SK-N-SH (cell line): Measurements from ENCODE around the gene THOC6. TPM values are rescaled to one million over a fixed set of nuclear protein-coding genes. Genes with fewer than 3 reads are reported as not detected.

Experiments used
- CTCF ChIA-PET: fragments of 300-600, 350-600 bp; formaldehyde crosslinking; extraction: SDS; loops from one replicate; lab custom pipeline; 2021; lab: Yijun Ruan, JAX
- POLR2A ChIA-PET: fragments of 350-600 bp; sonication (Branson Sonifier 250); formaldehyde crosslinking; extraction: SDS; loops from one replicate; lab custom pipeline; 2020; ENCODE audit warnings: antibody characterized with exemption, inconsistent platforms; lab: Yijun Ruan, JAX
- DNase-seq: peaks from one replicate; pipeline ENCODE4 v3.0.0; 2012
- H2AFZ ChIP-seq: fragments of 200-600 bp; sonication (generic); 2 replicates; pipeline ENCODE4 v1.8.1; 2016; ENCODE audit warnings: antibody characterized with exemption, mild to moderate bottlenecking, low read depth
- H3F3A ChIP-seq: fragments of 200-600 bp; sonication (generic); replicated peaks from 2 replicates; pipeline ENCODE3; 2016; ENCODE audit warnings: antibody characterized with exemption, mild to moderate bottlenecking; ENCODE audit not compliant: insufficient read depth
- H3K27ac ChIP-seq, 2 experiments: fragments of 200-500 bp in 1 of 2; fragments of 200-600 bp in 1 of 2; sonication (Bioruptor generic) in 1 of 2; sonication (generic), shearing (Covaris generic) in 1 of 2; 2 replicates each; pipeline versions ENCODE4 v1.5.1 to v1.6.1; 2014 to 2016; ENCODE audit warnings: low read depth in 2 of 2, inconsistent platforms in 1 of 2, low read length in 1 of 2, mild to moderate bottlenecking in 1 of 2, mixed read lengths in 1 of 2
- H3K27me3 ChIP-seq: fragments of 200-600 bp; sonication (generic), shearing (Covaris generic); 2 replicates; pipeline ENCODE4 v1.6.1; 2016; ENCODE audit warnings: mixed run types; ENCODE audit not compliant: insufficient read depth
- H3K36me3 ChIP-seq, 2 experiments: fragments of 200-500 bp in 1 of 2; fragments of 200-600 bp in 1 of 2; sonication (Bioruptor generic) in 1 of 2; sonication (generic) in 1 of 2; replicated peaks in 1 of 2; 2 replicates each; pipeline versions ENCODE3 to v1.5.1; 2014 to 2016; ENCODE audit warnings: low read length in 1 of 2, mild to moderate bottlenecking in 1 of 2; ENCODE audit not compliant: insufficient read depth in 2 of 2, control insufficient read depth in 1 of 2
- H3K4me1 ChIP-seq, 2 experiments: fragments of 200-500 bp in 1 of 2; fragments of 200-600 bp in 1 of 2; sonication (Bioruptor generic) in 1 of 2; sonication (generic), shearing (Covaris generic) in 1 of 2; 2 replicates each; pipeline versions ENCODE4 v1.5.1 to v1.6.1; 2014 to 2016; ENCODE audit warnings: low read depth in 1 of 2, low read length in 1 of 2, mixed run types in 1 of 2; ENCODE audit not compliant: insufficient read depth in 2 of 2, control insufficient read depth in 1 of 2
- H3K4me2 ChIP-seq: fragments of 200-600 bp; sonication (generic), shearing (Covaris generic); 2 replicates; pipeline ENCODE4 v1.6.1; 2017; ENCODE audit warnings: mixed run types
- H3K4me3 ChIP-seq, 2 experiments: fragments of 200-500 bp in 1 of 2; fragments of 200-600 bp in 1 of 2; sonication (Bioruptor generic) in 1 of 2; sonication (generic), shearing (Covaris generic) in 1 of 2; 2 replicates each; pipeline versions ENCODE4 v1.5.1 to v1.8.1; 2014 to 2016; ENCODE audit warnings: low read depth in 2 of 2, inconsistent platforms in 1 of 2, low read length in 1 of 2, mild to moderate bottlenecking in 1 of 2, mixed read lengths in 1 of 2, moderate library complexity in 1 of 2
- H3K79me2 ChIP-seq: fragments of 200-600 bp; sonication (generic); 2 replicates; pipeline ENCODE4 v1.8.1; 2017; ENCODE audit warnings: mild to moderate bottlenecking; ENCODE audit not compliant: insufficient read depth
- H3K9ac ChIP-seq: fragments of 200-600 bp; sonication (generic); 2 replicates; pipeline ENCODE4 v1.6.1; 2017; ENCODE audit warnings: mixed run types
- H3K9me2 ChIP-seq: fragments of 200-600 bp; sonication (generic); 2 replicates; pipeline ENCODE4 v1.6.1; 2017; ENCODE audit warnings: mixed run types
- H3K9me3 ChIP-seq: fragments of 200-600 bp; sonication (generic); 2 replicates; pipeline ENCODE4 v1.6.1; 2017; ENCODE audit warnings: mixed run types, mild to moderate bottlenecking, moderate library complexity
- H4K20me1 ChIP-seq: fragments of 200-600 bp; sonication (generic); 2 replicates; pipeline ENCODE4 v1.6.1; 2017; ENCODE audit warnings: mild to moderate bottlenecking, mixed run types; ENCODE audit not compliant: insufficient read depth
- FOXJ3 ChIP-seq: sonication (generic); formaldehyde crosslinking; IDR thresholded peaks from 2 replicates; pipeline ENCODE4 v1.5.1; 2020; ENCODE audit warnings: mild to moderate bottlenecking, missing genetic modification reagents
- FOXM1 ChIP-seq: IDR thresholded peaks from 2 replicates; pipeline ENCODE4 v1.4.0; 2012; ENCODE audit warnings: low read depth, mild to moderate bottlenecking
- GATA2 ChIP-seq: sonication (generic); formaldehyde crosslinking; IDR thresholded peaks from 2 replicates; pipeline ENCODE4 v1.5.0; 2020; ENCODE audit warnings: mild to moderate bottlenecking, missing genetic modification reagents
- MEF2A ChIP-seq: IDR thresholded peaks from 2 replicates; pipeline ENCODE4 v1.4.0; 2012; ENCODE audit warnings: low read depth, borderline replicate concordance
- NFIC ChIP-seq: IDR thresholded peaks from 2 replicates; pipeline ENCODE4 v1.4.0; 2012; ENCODE audit warnings: borderline replicate concordance
- RAD21 ChIP-seq: IDR thresholded peaks from 2 replicates; pipeline ENCODE4 v1.6.1; 2012; ENCODE audit warnings: mild to moderate bottlenecking, low read length
- REST ChIP-seq: IDR thresholded peaks from 2 replicates; pipeline ENCODE4 v1.6.1; 2012; ENCODE audit warnings: mild to moderate bottlenecking, low read depth, low read length, moderate library complexity
- SIN3A ChIP-seq: IDR thresholded peaks from 2 replicates; pipeline ENCODE4 v1.6.1; 2012; ENCODE audit warnings: low read depth, mild to moderate bottlenecking, low read length, moderate library complexity, borderline replicate concordance
- YY1 ChIP-seq: IDR thresholded peaks from 2 replicates; pipeline ENCODE4 v1.4.0; 2012; ENCODE audit warnings: low read depth, mild to moderate bottlenecking
- WGBS: methylation state at CpG from one replicate; pipeline ENCODE4 v1.1.6; 2017; ENCODE audit warnings: low lambda C conversion rate; 5-methylcytosine and 5-hydroxymethylcytosine counted together
- polyA plus RNA-seq, 3 experiments: library from polyadenylated mRNA; depleted of rRNA; stranded (reverse); fragments of >200 nt; gene quantifications; 2 replicates each; pipeline ENCODE4 v1.2.3, GENCODE V29; 2012
- TF ChIP-seq, protein P1 (sequence below): IDR thresholded peaks from 2 replicates; pipeline ENCODE4; 2012
- TF ChIP-seq, protein P2 (sequence below): IDR thresholded peaks from 2 replicates; pipeline ENCODE4 v1.4.0; 2012; ENCODE audit warnings: low read depth, borderline replicate concordance

Gene THOC6
- polyA plus RNA-seq, 1 of the 3 experiments (the other 2 are of a cell fraction): 37.7 TPM

DNA sequence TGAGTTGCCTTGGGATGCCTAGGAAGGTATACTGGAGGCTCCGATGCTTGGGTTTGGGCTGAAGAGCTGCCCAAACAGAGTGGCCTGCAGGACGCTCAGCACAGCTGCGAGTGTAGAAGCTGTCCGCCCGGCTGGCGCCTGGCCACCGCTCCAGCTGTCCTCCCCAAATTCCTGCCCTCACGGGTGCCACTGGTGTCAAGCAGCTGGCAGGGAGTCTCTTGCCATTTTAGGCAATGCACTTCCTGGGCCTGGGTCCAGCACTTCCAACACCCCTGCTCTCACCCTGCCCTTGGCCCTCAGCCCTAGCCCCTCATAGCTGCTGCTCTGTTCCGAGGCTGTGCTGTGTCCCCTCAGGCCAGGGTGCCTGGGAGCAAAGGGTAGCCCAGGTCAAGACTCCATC is 38.4 kb upstream of the THOC6 start:
- Histone ChIP-seq H3K4me1 (peaks cover 4 to 17% of the 10 kb centered on the region in 2 experiments; a peak in 2 of 4 replicates), H4K20me1 (no peaks in the 10 kb centered on the region), H3K27ac (no peak overlapping the region), H2AFZ (no peak overlapping the region), H3K79me2 (peaks cover 3% of the 10 kb centered on the region; the same call in 1 of the 2 replicates), H3K9me2 (no peaks in the 10 kb centered on the region), H3F3A (peaks cover 10% of the 10 kb centered on the region), H3K9ac (no peak overlapping the region), H3K4me3 (no peak overlapping the region), H3K4me2 (no peak overlapping the region), H3K9me3 (no peaks in the 10 kb centered on the region), H3K27me3 (no peaks in the 10 kb centered on the region), H3K36me3 (no peaks in the 10 kb centered on the region)
- 50% methylated on average over 2 of the region's 9 CpGs for WGBS
- CTCF ChIA-PET: interaction anchor here (0.8 to 2.1 kb wide), 6 partner anchors 14 to 46 kb away, joined by 3 to 9 read pairs (median 4); no protein-coding TSS in a partner anchor
- POLR2A ChIA-PET: no interaction called here
- no peak for DNase-seq
- TF ChIP-seq FOXM1 (no peak), YY1 (no peak), NFIC (no peak)

DNA sequence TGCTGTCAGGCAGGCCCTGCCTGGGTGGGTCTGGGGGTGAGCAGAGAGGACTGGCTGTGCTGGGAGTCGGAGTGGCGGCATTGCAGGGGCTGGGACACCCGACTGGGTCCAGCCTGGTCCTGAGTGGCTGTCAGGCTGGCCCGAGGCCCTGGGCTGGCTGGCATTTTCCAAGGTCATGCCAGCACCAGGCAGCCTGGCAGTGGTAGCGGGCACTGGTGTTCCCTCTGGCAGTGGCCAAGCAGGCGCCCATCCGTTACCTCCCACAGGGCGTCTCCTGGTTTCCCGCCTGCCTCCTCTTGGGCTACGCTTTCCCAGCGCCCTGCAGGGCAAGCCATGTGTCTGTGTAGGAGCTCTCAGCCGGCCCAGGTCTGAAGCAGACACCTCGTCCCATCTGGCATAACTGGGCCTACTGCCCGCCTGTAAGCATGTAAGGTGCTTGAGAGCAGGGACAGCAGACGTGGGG is 37.9 kb upstream of the THOC6 start:
- Histone ChIP-seq H3K4me1 (peaks cover 2 to 14% of the 10 kb centered on the region in 2 experiments; a peak in 2 of 4 replicates), H3K9me2 (no peaks in the 10 kb centered on the region), H3K27ac (no peak overlapping the region), H2AFZ (no peak overlapping the region), H3K4me2 (no peak overlapping the region), H3K36me3 (no peaks in the 10 kb centered on the region), H3K4me3 (no peak overlapping the region), H3K9me3 (no peaks in the 10 kb centered on the region), H3F3A (peaks cover 10% of the 10 kb centered on the region), H3K79me2 (no peaks in the 10 kb centered on the region), H4K20me1 (no peaks in the 10 kb centered on the region)
- no peak for DNase-seq
- POLR2A ChIA-PET: no interaction called here
- WGBS: 89% methylated on average over 8 of the region's 15 CpGs
- no peak for TF ChIP-seq FOXJ3 (CRISPR knock-in tag)
- TF ChIP-seq, protein P1, sequence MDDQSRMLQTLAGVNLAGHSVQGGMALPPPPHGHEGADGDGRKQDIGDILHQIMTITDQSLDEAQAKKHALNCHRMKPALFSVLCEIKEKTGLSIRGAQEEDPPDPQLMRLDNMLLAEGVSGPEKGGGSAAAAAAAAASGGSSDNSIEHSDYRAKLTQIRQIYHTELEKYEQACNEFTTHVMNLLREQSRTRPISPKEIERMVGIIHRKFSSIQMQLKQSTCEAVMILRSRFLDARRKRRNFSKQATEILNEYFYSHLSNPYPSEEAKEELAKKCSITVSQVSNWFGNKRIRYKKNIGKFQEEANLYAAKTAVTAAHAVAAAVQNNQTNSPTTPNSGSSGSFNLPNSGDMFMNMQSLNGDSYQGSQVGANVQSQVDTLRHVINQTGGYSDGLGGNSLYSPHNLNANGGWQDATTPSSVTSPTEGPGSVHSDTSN: no peak
- no peak for TF ChIP-seq SIN3A
- no peak for TF ChIP-seq GATA2 (CRISPR knock-in tag)
- TF ChIP-seq REST: no peak
- TF ChIP-seq, protein P2, sequence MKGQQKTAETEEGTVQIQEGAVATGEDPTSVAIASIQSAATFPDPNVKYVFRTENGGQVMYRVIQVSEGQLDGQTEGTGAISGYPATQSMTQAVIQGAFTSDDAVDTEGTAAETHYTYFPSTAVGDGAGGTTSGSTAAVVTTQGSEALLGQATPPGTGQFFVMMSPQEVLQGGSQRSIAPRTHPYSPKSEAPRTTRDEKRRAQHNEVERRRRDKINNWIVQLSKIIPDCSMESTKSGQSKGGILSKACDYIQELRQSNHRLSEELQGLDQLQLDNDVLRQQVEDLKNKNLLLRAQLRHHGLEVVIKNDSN: no peak
- no peak for TF ChIP-seq RAD21
- TF ChIP-seq MEF2A: no peak
- TF ChIP-seq, all 33 proteins: peak for 0
- CTCF ChIA-PET: interaction anchor here (0.7 to 2.1 kb wide), 9 partner anchors 9 to 67 kb away, joined by 3 to 9 read pairs (median 3); no protein-coding TSS in a partner anchor
- Histone ChIP-seq H3K27me3 (no peaks in the 10 kb centered on the region), H3K9ac (no peak overlapping the region)
